Activated CD4-positive, alpha-beta T cell treated with anti-CD3 and anti-CD28 coated beads for 36 hours (primary cell): ENCODE measurements around the gene FBXO39. TPM values are rescaled to one million over a fixed set of nuclear protein-coding genes. Genes with fewer than 3 reads are reported as not detected.
"Not testable (repeated sequence)": the region's sequence is repeated elsewhere in the genome, so short reads cannot be mapped to it uniquely, and the experiment has no call there.

Experiments used
- ATAC-seq: fragments of 200-7000 bp; cut with Tn5 transposase; one replicate; pipeline ENCODE4 v1.10.0; 2021; ENCODE audit warnings: mild to moderate bottlenecking, moderate library complexity
- CTCF ChIA-PET: fragments of 350-600 bp; sonication (Branson Sonifier 250); formaldehyde crosslinking; loops from one replicate; lab custom pipeline; 2021; ENCODE audit warnings: antibody characterized with exemption; lab: Charles Lee
- POLR2A ChIA-PET: fragments of 350-600 bp; sonication (Branson Sonifier 250); formaldehyde crosslinking; loops from one replicate; lab custom pipeline; 2021; ENCODE audit warnings: antibody characterized with exemption, inconsistent platforms; lab: Charles Lee
- DNase-seq: peaks from one replicate; pipeline ENCODE4 v3.0.0-alpha.2; 2020
- H3K27ac Mint-ChIP-seq: one replicate; pipeline ENCODE4 v1.8.0; 2021; ENCODE audit warnings: mixed read lengths
- H3K27me3 Mint-ChIP-seq: one replicate; pipeline ENCODE4 v1.8.0; 2021; ENCODE audit warnings: mixed read lengths
- H3K36me3 Mint-ChIP-seq: one replicate; pipeline ENCODE4 v1.8.0; 2021; ENCODE audit warnings: low read depth, mixed read lengths
- H3K4me1 Mint-ChIP-seq: one replicate; pipeline ENCODE4 v1.8.0; 2021; ENCODE audit warnings: mixed read lengths
- H3K4me3 Mint-ChIP-seq: one replicate; pipeline ENCODE4 v1.8.0; 2021; ENCODE audit warnings: mild to moderate bottlenecking, moderate library complexity, mixed read lengths
- H3K9me3 Mint-ChIP-seq: one replicate; pipeline ENCODE4 v1.8.0; 2021; ENCODE audit warnings: low read depth, mixed read lengths
- intact Hi-C, 2 experiments: fragments of 100-400 bp; cut with DNase I in 1 of 2; cut with micrococcal nuclease in 1 of 2; formaldehyde crosslinking; loops; one replicate each; pipeline versions ENCODE4 v1.14.2 to v1.15.1; 2022 to 2024; cut with DNase I, micrococcal nuclease
- total RNA-seq, 2 experiments: library from RNA; stranded (reverse); gene quantifications; one replicate each; pipeline ENCODE4 v1.2.3, GENCODE V29; 2021

The FBXO39 gene
- total RNA-seq, 2 experiments from 2014 or later, result 0.19 to 0.27 TPM

DNA sequence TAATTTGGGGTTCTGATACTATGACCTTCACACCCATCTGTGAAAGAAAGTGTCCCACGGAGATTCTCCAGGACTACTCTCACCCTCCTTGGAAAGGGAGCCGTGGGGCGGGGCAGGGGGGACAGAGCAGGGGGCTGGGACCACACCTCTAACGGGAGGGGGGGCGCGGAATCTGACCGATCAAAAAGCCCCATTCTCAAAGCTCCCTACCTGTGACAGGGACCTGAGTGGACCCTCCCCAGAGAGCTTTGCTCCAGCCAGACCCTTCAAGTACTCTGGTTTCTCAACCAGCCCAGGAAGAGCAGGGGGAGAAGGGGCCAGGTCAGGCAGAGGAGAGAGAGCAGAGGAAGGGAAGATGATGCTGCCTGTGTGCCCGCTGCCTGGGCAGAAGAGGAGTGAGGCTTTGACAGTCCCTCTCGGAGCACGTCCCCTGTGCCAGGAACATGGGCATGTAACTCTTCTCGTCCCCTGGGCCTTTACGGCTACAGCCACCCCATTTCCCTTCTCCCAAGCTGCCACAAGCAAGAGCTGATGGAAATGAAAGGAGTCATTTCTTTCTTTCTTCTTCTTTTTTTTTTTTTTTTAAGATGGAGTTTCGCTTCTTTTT, 19.5 kb upstream of the FBXO39 start:
- Mint-ChIP-seq H3K27me3 (no peaks in the 10 kb centered on the region), H3K4me1 (peaks cover 54% of the 10 kb centered on the region), H3K36me3 (peaks cover 34% of the 10 kb centered on the region), H3K9me3 (no peaks in the 10 kb centered on the region), H3K4me3 (peak overlapping the region; percentile 99), H3K27ac (peak overlapping the region; percentile 99)
- ATAC-seq, result peak; percentile 16
- POLR2A ChIA-PET, result no interaction called here
- DNase-seq, result peak; percentile 34
- CTCF ChIA-PET, result interaction anchor here (0.6 to 1.1 kb wide), 7 partner anchors 15 to 1467 kb away, joined by 3 to 4 read pairs (median 3); no protein-coding TSS in a partner anchor
- intact Hi-C loops, result loop anchor here in 1 of 2 experiments (5.0 kb wide), 2 partner anchors 256 to 314 kb away; partner anchors contain the start of genes PIMREG and RNASEK

- H3K36me3 Mint-ChIP-seq, result peaks cover 43% of the 10 kb centered on the region
- ChIA-PET CTCF (interaction anchor here (0.6 kb wide), 1 partner anchor 25 kb away, joined by 3 read pairs; no protein-coding TSS in a partner anchor), POLR2A (interaction anchor here (0.6 kb wide), 1 partner anchor 10 kb away, joined by 3 read pairs; no protein-coding TSS in a partner anchor)
- ATAC-seq (no peak), DNase-seq (no peak)
- H3K27ac Mint-ChIP-seq, result peak overlapping the region; percentile 84
- H3K9me3 Mint-ChIP-seq, result no peaks in the 10 kb centered on the region
- no peaks in the 10 kb centered on the region for H3K27me3 Mint-ChIP-seq
- intact Hi-C loops, result loop anchor here in 1 of 2 experiments (5.0 kb wide), 2 partner anchors 255 to 315 kb away; partner anchors contain the start of genes PIMREG and RNASEK
- peaks cover 46% of the 10 kb centered on the region for H3K4me1 Mint-ChIP-seq
- H3K4me3 Mint-ChIP-seq, result peak overlapping the region; percentile 41
These were observed 18.3 kb upstream of the FBXO39 start for GRCh38 chr17:6757747-6758146.

GRCh38 chr17:6761779-6762178, 14.2 kb upstream of the FBXO39 start:
- intact Hi-C loops, result no loop called here
- Mint-ChIP-seq H3K27me3 (no peaks in the 10 kb centered on the region), H3K36me3 (peaks cover 72% of the 10 kb centered on the region), H3K27ac (no peak overlapping the region), H3K9me3 (peaks cover 13% of the 10 kb centered on the region), H3K4me3 (no peak overlapping the region), H3K4me1 (peaks cover 16% of the 10 kb centered on the region)
- ChIA-PET CTCF (no interaction called here), POLR2A (no interaction called here)
- no peak for DNase-seq
- no peak for ATAC-seq

DNA sequence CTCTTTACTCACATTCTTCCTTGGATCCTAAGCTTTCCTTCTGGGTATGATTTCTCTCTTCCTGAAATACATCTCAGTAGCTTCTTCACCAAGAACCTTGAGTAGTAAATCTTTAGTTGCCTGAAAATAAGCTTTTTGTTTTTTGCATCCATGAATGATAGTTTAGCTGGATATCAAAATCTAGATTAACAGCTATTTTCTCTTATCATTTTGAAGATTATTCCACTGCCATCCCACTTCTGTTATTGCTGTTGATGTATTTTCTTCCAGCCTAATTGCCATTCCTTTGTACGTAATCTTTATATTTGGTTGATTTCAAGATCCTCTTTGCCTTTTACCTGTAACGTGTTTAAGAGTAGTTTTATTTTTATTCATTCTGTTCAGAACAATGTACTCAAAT, 7.6 kb upstream of the FBXO39 start:
- ChIA-PET POLR2A (interaction anchor here (0.6 kb wide), 2 partner anchors 10 to 109 kb away, joined by 3 read pairs; no protein-coding TSS in a partner anchor), CTCF (interaction anchor here (0.6 to 2.0 kb wide), 2 partner anchors 236 to 486 kb away, joined by 3 to 5 read pairs; no protein-coding TSS in a partner anchor)
- peaks cover 35% of the 10 kb centered on the region for H3K9me3 Mint-ChIP-seq
- no peaks in the 10 kb centered on the region for H3K4me1 Mint-ChIP-seq
- peaks cover 89% of the 10 kb centered on the region for H3K36me3 Mint-ChIP-seq
- no peaks in the 10 kb centered on the region for H3K27me3 Mint-ChIP-seq
- H3K4me3 Mint-ChIP-seq, result no peak overlapping the region
- DNase-seq, result no peak
- no peak for ATAC-seq
- intact Hi-C loops, result no loop called here
- no peak overlapping the region for H3K27ac Mint-ChIP-seq

DNA sequence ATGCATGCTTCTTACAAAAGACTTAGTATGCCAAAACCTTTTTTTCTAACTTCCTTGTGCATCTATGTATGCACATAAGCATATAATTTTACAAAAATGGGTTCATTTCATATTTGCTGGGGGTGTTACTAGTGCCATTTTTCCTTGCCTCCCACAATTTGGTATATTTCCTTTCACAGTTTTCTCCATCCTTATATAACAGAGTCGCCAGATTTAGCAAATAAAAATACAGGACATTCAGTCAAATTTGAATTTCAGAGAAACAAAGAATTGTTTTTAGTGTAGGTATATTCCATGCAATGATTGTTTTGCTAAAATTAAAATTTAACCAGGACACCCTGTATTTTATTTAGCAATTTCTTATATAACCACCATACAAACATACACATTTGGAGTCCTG, 4.0 kb upstream of the FBXO39 start:
- peaks cover 77% of the 10 kb centered on the region for H3K36me3 Mint-ChIP-seq
- DNase-seq (no peak), ATAC-seq (no peak)
- ChIA-PET POLR2A (no interaction called here), CTCF (interaction anchor here (0.9 kb wide), 1 partner anchor 9 kb away, joined by 4 read pairs; no protein-coding TSS in a partner anchor)
- H3K4me3 Mint-ChIP-seq, result no peak overlapping the region
- intact Hi-C loops, result no loop called here
- peaks cover 35% of the 10 kb centered on the region for H3K9me3 Mint-ChIP-seq
- peaks cover 2% of the 10 kb centered on the region for H3K4me1 Mint-ChIP-seq
- H3K27me3 Mint-ChIP-seq, result peaks cover 9% of the 10 kb centered on the region
- no peak overlapping the region for H3K27ac Mint-ChIP-seq

DNA sequence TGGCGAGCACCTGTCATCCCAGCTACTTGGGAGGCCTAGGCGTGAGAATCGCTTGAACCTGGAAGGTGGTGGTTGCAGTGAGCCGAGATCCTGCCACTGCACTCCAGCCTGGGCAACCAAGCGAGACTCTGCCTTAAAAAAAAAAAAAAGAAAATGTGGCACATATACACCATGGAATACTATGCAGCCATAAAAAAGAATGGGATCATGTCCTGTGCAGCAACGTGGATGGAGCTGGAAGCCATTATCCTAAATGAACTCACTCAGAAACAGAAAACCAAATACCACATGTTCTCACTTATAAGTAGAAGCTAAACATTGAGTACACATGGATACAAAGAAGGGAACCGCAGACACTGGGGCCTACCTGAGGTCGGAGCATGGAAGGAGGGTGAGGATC, 1.1 kb upstream of the FBXO39 start:
- POLR2A ChIA-PET, intact Hi-C loops, H3K4me1 Mint-ChIP-seq, CTCF ChIA-PET, H3K27ac Mint-ChIP-seq, DNase-seq, ATAC-seq, H3K4me3 Mint-ChIP-seq: not testable (repeated sequence)
- H3K9me3 Mint-ChIP-seq, result peaks cover 24% of the 10 kb centered on the region
- H3K36me3 Mint-ChIP-seq, result peaks cover 56% of the 10 kb centered on the region
- peaks cover 25% of the 10 kb centered on the region for H3K27me3 Mint-ChIP-seq

GRCh38 chr17:6779411-6779810, 3.4 kb downstream of the FBXO39 start:
- H3K27ac Mint-ChIP-seq, result no peak overlapping the region
- H3K9me3 Mint-ChIP-seq, result peaks cover 22% of the 10 kb centered on the region
- no peak for ATAC-seq
- H3K4me3 Mint-ChIP-seq, result no peak overlapping the region
- CTCF ChIA-PET, result interaction anchor here (0.6 kb wide), 1 partner anchor 114 kb away, joined by 3 read pairs; no protein-coding TSS in a partner anchor
- POLR2A ChIA-PET, result no interaction called here
- DNase-seq, result no peak
- H3K27me3 Mint-ChIP-seq, result peaks cover 31% of the 10 kb centered on the region
- H3K36me3 Mint-ChIP-seq, result peaks cover 13% of the 10 kb centered on the region
- H3K4me1 Mint-ChIP-seq, result peaks cover 2% of the 10 kb centered on the region
- intact Hi-C loops, result no loop called here

GRCh38 chr17:6780001-6780400, 4.0 kb downstream of the FBXO39 start:
- peaks cover 28% of the 10 kb centered on the region for H3K27me3 Mint-ChIP-seq
- ATAC-seq (no peak), DNase-seq (no peak)
- POLR2A ChIA-PET, result no interaction called here
- H3K36me3 Mint-ChIP-seq, result peaks cover 8% of the 10 kb centered on the region
- CTCF ChIA-PET, result interaction anchor here (0.6 kb wide), 1 partner anchor 115 kb away, joined by 3 read pairs; no protein-coding TSS in a partner anchor
- no peak overlapping the region for H3K4me3 Mint-ChIP-seq
- H3K9me3 Mint-ChIP-seq, result peaks cover 20% of the 10 kb centered on the region
- no peak overlapping the region for H3K27ac Mint-ChIP-seq
- H3K4me1 Mint-ChIP-seq, result peaks cover 2% of the 10 kb centered on the region
- intact Hi-C loops, result no loop called here

- ChIA-PET POLR2A (no interaction called here), CTCF (no interaction called here)
- DNase-seq (no peak), ATAC-seq (no peak)
- H3K27me3 Mint-ChIP-seq, result peaks cover 26% of the 10 kb centered on the region
- H3K27ac Mint-ChIP-seq, result no peak overlapping the region
- no peak overlapping the region for H3K4me3 Mint-ChIP-seq
- H3K9me3 Mint-ChIP-seq, result peaks cover 23% of the 10 kb centered on the region
- H3K36me3 Mint-ChIP-seq, result peaks cover 6% of the 10 kb centered on the region
- H3K4me1 Mint-ChIP-seq, result peaks cover 5% of the 10 kb centered on the region
- intact Hi-C loops, result no loop called here
These were observed 4.9 kb downstream of the FBXO39 start for GRCh38 chr17:6780886-6781285.

GRCh38 chr17:6782244-6782643, 6.2 kb downstream of the FBXO39 start:
- intact Hi-C loops, result no loop called here
- POLR2A ChIA-PET, result no interaction called here

GRCh38 chr17:6786618-6787017, 10.6 kb downstream of the FBXO39 start:
- intact Hi-C loops, result no loop called here
- ATAC-seq (no peak), DNase-seq (no peak)
- Mint-ChIP-seq H3K36me3 (no peaks in the 10 kb centered on the region), H3K4me1 (peaks cover 3% of the 10 kb centered on the region), H3K27ac (no peak overlapping the region), H3K27me3 (peaks cover 32% of the 10 kb centered on the region), H3K9me3 (peaks cover 23% of the 10 kb centered on the region), H3K4me3 (no peak overlapping the region)
- POLR2A ChIA-PET, result no interaction called here
- CTCF ChIA-PET, result no interaction called here

More at GRCh38 chr17:6782244-6782643, 6.2 kb downstream of the FBXO39 start:
- Mint-ChIP-seq H3K4me1 (peaks cover 3% of the 10 kb centered on the region), H3K9me3 (peaks cover 24% of the 10 kb centered on the region), H3K27ac (no peak overlapping the region), H3K36me3 (peaks cover 4% of the 10 kb centered on the region), H3K27me3 (peaks cover 30% of the 10 kb centered on the region), H3K4me3 (no peak overlapping the region)
- DNase-seq (no peak), ATAC-seq (no peak)
- CTCF ChIA-PET, result interaction anchor here (0.8 kb wide), 1 partner anchor 20 kb away, joined by 3 read pairs; no protein-coding TSS in a partner anchor
